Measurements from ENCODE around the gene ATP2B2. TPM values are rescaled to one million over a fixed set of nuclear protein-coding genes. Genes with fewer than 3 reads are reported as not detected.

The ATP2B2 gene
- total and polyA plus RNA-seq, 2 donors (not counting 1 experiment from before 2014, with no cell fraction given), result not detected

- Histone ChIP-seq H3K9ac (ENCODE audit: low read length) (no peak overlapping the region), H3K79me2 (ENCODE audit: control insufficient read depth, insufficient read depth, low read length) (no peaks in the 10 kb centered on the region), H3K27ac (ENCODE audit: low read length in 2 of 2) (no peak overlapping the region), H3K36me3 (replicated peaks in 1 of 2; ENCODE audit: control extremely low read depth in 1 of 2, control insufficient read depth in 1 of 2, extremely low read depth in 1 of 2, insufficient read depth in 2 of 2, low read length in 1 of 2) (no peaks in the 10 kb centered on the region), H3K4me2 (replicated peaks; ENCODE audit: low read depth, low read length, poor library complexity, severe bottlenecking) (no peak overlapping the region), H2AFZ (ENCODE audit: insufficient read depth, low read depth, low read length, poor library complexity, severe bottlenecking) (no peak overlapping the region), H4K20me1 (ENCODE audit: control insufficient read depth, insufficient read depth, low read length, poor library complexity, severe bottlenecking) (no peaks in the 10 kb centered on the region), H3K9me3 (ENCODE audit: control extremely low read depth in 1 of 3, control insufficient read depth in 2 of 3, insufficient read depth in 1 of 3, low read length in 2 of 3) (no peaks in the 10 kb centered on the region), H3K4me3 (ENCODE audit: control extremely low read depth in 1 of 5, extremely low read depth in 1 of 5, insufficient read depth in 1 of 5, low read depth in 2 of 5, low read length in 4 of 5) (no peak overlapping the region), H3K27me3 (replicated peaks in 1 of 4; ENCODE audit: control extremely low read depth in 1 of 4, control insufficient read depth in 3 of 4, insufficient read depth in 4 of 4, low read length in 3 of 4) (peaks cover 0 to 7% (median 0%) of the 10 kb centered on the region in 4 experiments), H3K4me1 (ENCODE audit: control insufficient read depth in 2 of 2, insufficient read depth in 2 of 2, low read length in 2 of 2) (peaks cover 0 to 8% of the 10 kb centered on the region in 2 donors)
- CTCF ChIA-PET, result interaction anchor here (1.0 kb wide), 1 partner anchor 172 kb away, joined by 3 read pairs; no protein-coding TSS in a partner anchor
- H3K9me3 Mint-ChIP-seq (ENCODE audit: insufficient read depth), result no peaks in the 10 kb centered on the region
- no peak overlapping the region for H3K4me3 Mint-ChIP-seq
- H3K4me1 Mint-ChIP-seq, result peaks cover 14% of the 10 kb centered on the region
- H3K27ac Mint-ChIP-seq, result no peak overlapping the region
- TF ChIP-seq, protein P1, sequence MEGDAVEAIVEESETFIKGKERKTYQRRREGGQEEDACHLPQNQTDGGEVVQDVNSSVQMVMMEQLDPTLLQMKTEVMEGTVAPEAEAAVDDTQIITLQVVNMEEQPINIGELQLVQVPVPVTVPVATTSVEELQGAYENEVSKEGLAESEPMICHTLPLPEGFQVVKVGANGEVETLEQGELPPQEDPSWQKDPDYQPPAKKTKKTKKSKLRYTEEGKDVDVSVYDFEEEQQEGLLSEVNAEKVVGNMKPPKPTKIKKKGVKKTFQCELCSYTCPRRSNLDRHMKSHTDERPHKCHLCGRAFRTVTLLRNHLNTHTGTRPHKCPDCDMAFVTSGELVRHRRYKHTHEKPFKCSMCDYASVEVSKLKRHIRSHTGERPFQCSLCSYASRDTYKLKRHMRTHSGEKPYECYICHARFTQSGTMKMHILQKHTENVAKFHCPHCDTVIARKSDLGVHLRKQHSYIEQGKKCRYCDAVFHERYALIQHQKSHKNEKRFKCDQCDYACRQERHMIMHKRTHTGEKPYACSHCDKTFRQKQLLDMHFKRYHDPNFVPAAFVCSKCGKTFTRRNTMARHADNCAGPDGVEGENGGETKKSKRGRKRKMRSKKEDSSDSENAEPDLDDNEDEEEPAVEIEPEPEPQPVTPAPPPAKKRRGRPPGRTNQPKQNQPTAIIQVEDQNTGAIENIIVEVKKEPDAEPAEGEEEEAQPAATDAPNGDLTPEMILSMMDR (IDR thresholded peaks at IDR 0.05), result no peak
- no peak for TF ChIP-seq EZH2 (IDR thresholded peaks at IDR 0.05; ENCODE audit: borderline replicate concordance, insufficient read depth, low read depth, low read length, poor library complexity, severe bottlenecking)
- intact Hi-C loops (cut with micrococcal nuclease), result no loop called here
- POLR2A ChIA-PET, result no interaction called here
- 54% methylated on average over 5 of the region's 14 CpGs for whole genome bisulfite sequencing (ENCODE audit: insufficient coverage)
- no peak for ATAC-seq (ENCODE audit: low read depth)
- no peak for DNase-seq
- peaks cover 16% of the 10 kb centered on the region for H3K27me3 Mint-ChIP-seq
Observed at GRCh38 chr3:10516544-10517452, 11.4 kb upstream of the ATP2B2 start.

Measured in B cell (primary cell).